K562 (cell line): ENCODE results near the gene CNFN. TPM values are rescaled to one million over a fixed set of nuclear protein-coding genes. Genes with fewer than 3 reads are reported as not detected.

Experiments used
- ATAC-seq: fragments of 200-7000 bp; cut with Tn5 transposase; 3 replicates; pipeline ENCODE4 v1.9.1; 2020; ENCODE audit warnings: moderate library complexity
- BruUV-seq: library from RNA; stranded (reverse); fragments of 400-500 nt; replicated peaks from 2 replicates; lab custom pipeline; 2021; lab: Mats Ljungman, UMichigan
- CTCF ChIA-PET: fragments of 300-600 bp; formaldehyde crosslinking; extraction: SDS; loops from one replicate; lab custom pipeline; 2021; ENCODE audit warnings: low intra/inter-chr PET ratio; lab: Yijun Ruan, JAX
- POLR2A ChIA-PET: fragments of 300-600, 350-650 bp; sonication (Branson Sonifier 250); formaldehyde crosslinking; extraction: SDS; loops from one replicate; lab custom pipeline; 2021; ENCODE audit warnings: antibody characterized with exemption, inconsistent platforms; lab: Yijun Ruan, JAX
- DNase-seq, 4 experiments: peaks; one replicate each; pipeline versions ENCODE4 v3.0.0 to v3.0.0-alpha.2; 2011 to 2018; ENCODE audit warnings: low spot score in 3 of 4, mixed read lengths in 3 of 4; ENCODE audit errors: extremely low read depth in 1 of 4
- FAIRE-seq: peaks from 2 replicates; lab custom pipeline; 2011; peaks lifted over from hg19 to GRCh38; lab: Jason Lieb, UNC
- H2AFZ ChIP-seq: 2 replicates; pipeline ENCODE4 v1.6.0; 2011; ENCODE audit warnings: low read depth, low read length, control low read depth, inconsistent platforms
- H3K27ac ChIP-seq: fragments of 200-600 bp; 3 replicates; pipeline ENCODE4 v1.8.0; 2011; ENCODE audit warnings: low read depth, mild to moderate bottlenecking, control low read depth, inconsistent platforms, low read length, moderate library complexity, mixed read lengths; ENCODE audit errors: extremely low read depth
- H3K27me3 ChIP-seq, 2 experiments: fragments of 300-600 bp in 1 of 2; 2 replicates in 1 of 2; 3 replicates in 1 of 2; pipeline versions ENCODE4 v1.6.0 to v1.8.0; 2011; ENCODE audit warnings: inconsistent platforms in 2 of 2, low read length in 2 of 2, mild to moderate bottlenecking in 1 of 2, mixed read lengths in 1 of 2, moderate library complexity in 1 of 2; ENCODE audit not compliant: control insufficient read depth in 2 of 2, insufficient read depth in 2 of 2
- H3K36me3 ChIP-seq: fragments of 300-600 bp; 3 replicates; pipeline ENCODE4 v1.8.0; 2011; ENCODE audit warnings: mild to moderate bottlenecking, low read length, inconsistent platforms; ENCODE audit not compliant: control insufficient read depth, insufficient read depth
- H3K4me1 ChIP-seq, 2 experiments: fragments of 200-600 bp in 1 of 2; replicated peaks in 1 of 2; 2 replicates in 1 of 2; 3 replicates in 1 of 2; pipeline versions ENCODE4 v1.5.1 to v1.8.0; 2011; ENCODE audit warnings: inconsistent platforms in 2 of 2, low read length in 2 of 2, mild to moderate bottlenecking in 1 of 2, mixed read lengths in 1 of 2, moderate library complexity in 1 of 2; ENCODE audit not compliant: control insufficient read depth in 2 of 2, insufficient read depth in 2 of 2
- H3K4me2 ChIP-seq: 2 replicates; pipeline ENCODE4 v1.6.1; 2011; ENCODE audit warnings: low read length, control low read depth, inconsistent platforms, mixed read lengths; ENCODE audit not compliant: insufficient read depth
- H3K4me3 ChIP-seq: fragments of 200-600 bp; sonication (generic), shearing (Covaris generic); 2 replicates; pipeline ENCODE4 v1.5.1; 2016; ENCODE audit warnings: control low read depth, inconsistent platforms
- H3K79me2 ChIP-seq: fragments of 200-600 bp; 3 replicates; pipeline ENCODE4 v1.8.0; 2011; ENCODE audit warnings: low read length, inconsistent platforms; ENCODE audit not compliant: control insufficient read depth, insufficient read depth
- H3K9ac ChIP-seq, 2 experiments: 2 replicates each; pipeline versions ENCODE4 v1.6.0 to v1.6.1; 2011; ENCODE audit warnings: low read depth in 2 of 2, low read length in 2 of 2, control low read depth in 1 of 2, inconsistent platforms in 1 of 2, mild to moderate bottlenecking in 1 of 2, mixed read lengths in 1 of 2; ENCODE audit not compliant: insufficient read depth in 1 of 2
- H3K9me1 ChIP-seq: one replicate; pipeline ENCODE4 v1.6.0; 2011; ENCODE audit warnings: inconsistent platforms, mild to moderate bottlenecking, low read length, moderate library complexity; ENCODE audit not compliant: control insufficient read depth, insufficient read depth
- H3K9me3 ChIP-seq: replicated peaks from 2 replicates; pipeline ENCODE4 v1.5.1; 2011; ENCODE audit warnings: low read depth, low read length, inconsistent platforms; ENCODE audit not compliant: control insufficient read depth, insufficient read depth
- H4K20me1 ChIP-seq: replicated peaks from 2 replicates; pipeline ENCODE4 v1.6.1; 2011; ENCODE audit warnings: low read length, inconsistent platforms, mixed read lengths; ENCODE audit not compliant: control insufficient read depth, insufficient read depth
- ARID1B ChIP-seq: fragments of 450-650 bp; IDR thresholded peaks from 2 replicates; pipeline ENCODE4 v1.6.1; 2016; ENCODE audit warnings: antibody characterized with exemption, mild to moderate bottlenecking, inconsistent platforms
- E2F3 ChIP-seq: fragments of 250-450 bp; sonication (Bioruptor Pico); IDR thresholded peaks from 2 replicates; pipeline ENCODE4 v1.4.0; 2020; ENCODE audit warnings: mild to moderate bottlenecking
- ELF1 ChIP-seq: fragments of 200-800 bp; sonication (Bioruptor generic); IDR thresholded peaks from 2 replicates; pipeline ENCODE4 v1.6.1; 2016; ENCODE audit warnings: missing genetic modification characterization, missing compliant biosample characterization
- FOXJ3 ChIP-seq: sonication (generic); formaldehyde crosslinking; IDR thresholded peaks from 2 replicates; pipeline ENCODE4 v1.4.0; 2020; ENCODE audit warnings: mild to moderate bottlenecking, missing genetic modification reagents
- GTF2A2 ChIP-seq: IDR thresholded peaks from 2 replicates; pipeline ENCODE4 v1.6.1; 2016; ENCODE audit warnings: mild to moderate bottlenecking, missing genetic modification characterization, missing compliant biosample characterization
- HDAC6 ChIP-seq: IDR thresholded peaks from 2 replicates; pipeline ENCODE4 v1.6.1; 2012; ENCODE audit warnings: low read depth, mild to moderate bottlenecking, control low read depth, inconsistent platforms, low read length, moderate library complexity
- RFX5 ChIP-seq: IDR thresholded peaks from 2 replicates; pipeline ENCODE4 v1.6.1; 2011; ENCODE audit warnings: low read depth, mild to moderate bottlenecking, improper control_type of control experiment, low read length
- RUNX1 ChIP-seq: sonication (generic); IDR thresholded peaks from 2 replicates; pipeline ENCODE4 v1.6.1; 2016; ENCODE audit warnings: antibody characterized with exemption, low read depth
- YBX1 ChIP-seq: fragments of 450-650 bp; IDR thresholded peaks from 2 replicates; pipeline ENCODE4 v1.7.1; 2016; ENCODE audit warnings: mild to moderate bottlenecking
- ZC3H11A ChIP-seq: IDR thresholded peaks from 2 replicates; pipeline ENCODE4 v1.6.1; 2012; ENCODE audit warnings: low read depth, low read length, improper control_type of control experiment
- WGBS: fragments of 100-300 bp; shearing (Covaris generic); methylation state at CpG from one replicate; pipeline ENCODE4 v1.1.6; 2016; ENCODE audit warnings: low coverage, mixed read lengths; ENCODE audit not compliant: insufficient coverage; ENCODE audit errors: missing lambda C conversion rate; 5-methylcytosine and 5-hydroxymethylcytosine counted together
- in situ Hi-C: fragments of 300-500 bp; cut with MboI; formaldehyde crosslinking; loops from 4 replicates; pipeline ENCODE4 v1.15.0; 2018; ENCODE audit warnings: inconsistent platforms, mixed read lengths
- intact Hi-C: fragments of 100-400 bp; cut with micrococcal nuclease; formaldehyde crosslinking; loops from 2 replicates; pipeline ENCODE4 v1.14.2; 2022
- polyA plus RNA-seq, 8 experiments: library from polyadenylated mRNA; depleted of rRNA in 4 of 8; stranded (reverse) in 5 of 8; unstranded in 3 of 8; fragments of >200 nt; fragmentation: Nextera tagmentation in 2 of 8; fragmentation: Illumina TruSeq in 1 of 8; extraction: Ambion mirVana in 2 of 8; extraction: Trizol in 1 of 8; gene quantifications; 2 replicates each; pipeline versions ENCODE4 v1.2.1 to v1.2.3, GENCODE V29; 2011 to 2014; ENCODE audit warnings: inconsistent platforms in 1 of 8, missing spikeins in 1 of 8
- total RNA-seq, 7 experiments: library from RNA; depleted of rRNA in 6 of 7; stranded (reverse); fragments of >200 nt in 6 of 7; fragmentation: Illumina TruSeq in 2 of 7; extraction: Trizol in 2 of 7; gene quantifications; 2 replicates each; pipeline versions ENCODE4 v1.2.1 to v1.2.3, GENCODE V29; 2011 to 2021; ENCODE audit warnings: low replicate concordance in 1 of 7
- TF ChIP-seq, protein P1 (sequence below), 2 experiments: fragments of 450-650 bp; IDR thresholded peaks; 2 replicates each; pipeline ENCODE4 v1.6.1; 2016

Gene CNFN
- total and polyA plus RNA-seq, 9 of the 15 experiments (the other 6 are each of a cell fraction or from before 2014, with no cell fraction given) = 0.18 to 0.52 (median 0.27) TPM; not detected in 5

GRCh38 chr19:42366673-42367072 lies 23.4 kb downstream of the CNFN start:
- ATAC-seq (no peak), DNase-seq (no peak), FAIRE-seq (no peak)
- H3K36me3 ChIP-seq = peaks cover 6% of the 10 kb centered on the region; the same call in 2 of the 3 replicates
- no peaks in the 10 kb centered on the region for H3K9me1 ChIP-seq
- H3K4me3 ChIP-seq = no peak overlapping the region
- H2AFZ ChIP-seq = no peak overlapping the region
- H3K27ac ChIP-seq = no peak overlapping the region
- BruUV-seq = no TSS peak
- no peaks in the 10 kb centered on the region for H4K20me1 ChIP-seq
- in situ Hi-C loops (no loop called here), intact Hi-C loops (no loop called here)
- 56% methylated on average over 1 of the region's 1 CpG for WGBS
- H3K9ac ChIP-seq = no peak overlapping the region
- no peaks in the 10 kb centered on the region for H3K79me2 ChIP-seq
- no peaks in the 10 kb centered on the region for H3K27me3 ChIP-seq
- peaks cover 0 to 24% of the 10 kb centered on the region in 2 experiments; a peak in 2 of 5 replicates for H3K4me1 ChIP-seq
- H3K9me3 ChIP-seq = peaks cover 2% of the 10 kb centered on the region; the same call in 1 of the 2 replicates
- TF ChIP-seq YBX1 = no peak
- TF ChIP-seq ZC3H11A = no peak
- TF ChIP-seq RUNX1 = no peak
- TF ChIP-seq E2F3 = no peak
- TF ChIP-seq RFX5 = no peak
- TF ChIP-seq HDAC6 = no peak
- no peak for TF ChIP-seq ARID1B
- TF ChIP-seq ELF1 = no peak
- TF ChIP-seq FOXJ3 (CRISPR knock-in tag) = no peak
- no peak for TF ChIP-seq GTF2A2 (tag)
- TF ChIP-seq, protein P1, sequence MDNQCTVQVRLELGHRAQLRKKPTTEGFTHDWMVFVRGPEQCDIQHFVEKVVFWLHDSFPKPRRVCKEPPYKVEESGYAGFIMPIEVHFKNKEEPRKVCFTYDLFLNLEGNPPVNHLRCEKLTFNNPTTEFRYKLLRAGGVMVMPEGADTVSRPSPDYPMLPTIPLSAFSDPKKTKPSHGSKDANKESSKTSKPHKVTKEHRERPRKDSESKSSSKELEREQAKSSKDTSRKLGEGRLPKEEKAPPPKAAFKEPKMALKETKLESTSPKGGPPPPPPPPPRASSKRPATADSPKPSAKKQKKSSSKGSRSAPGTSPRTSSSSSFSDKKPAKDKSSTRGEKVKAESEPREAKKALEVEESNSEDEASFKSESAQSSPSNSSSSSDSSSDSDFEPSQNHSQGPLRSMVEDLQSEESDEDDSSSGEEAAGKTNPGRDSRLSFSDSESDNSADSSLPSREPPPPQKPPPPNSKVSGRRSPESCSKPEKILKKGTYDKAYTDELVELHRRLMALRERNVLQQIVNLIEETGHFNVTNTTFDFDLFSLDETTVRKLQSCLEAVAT (IDR thresholded peaks at IDR 0.05) = no peak
- POLR2A ChIA-PET = interaction anchor here (0.8 kb wide), 1 partner anchor 123 kb away, joined by 3 read pairs; no protein-coding TSS in a partner anchor
- CTCF ChIA-PET = no interaction called here
- no peak overlapping the region for H3K4me2 ChIP-seq
